Caco-2 (cell line): ENCODE results near the gene LLCFC1. TPM values are rescaled to one million over a fixed set of nuclear protein-coding genes. Genes with fewer than 3 reads are reported as not detected.

Source experiments
- BruUV-seq: library from RNA; stranded (reverse); fragments of 400-500 nt; replicated peaks from 2 replicates; lab custom pipeline; 2021; lab: Mats Ljungman, UMichigan
- CTCF ChIA-PET: fragments of 300-600 bp; sonication (Branson Sonifier 250); formaldehyde crosslinking; loops from one replicate; lab custom pipeline; 2022; ENCODE audit warnings: antibody characterized with exemption; lab: Charles Lee
- POLR2A ChIA-PET: fragments of 300-600 bp; sonication (Branson Sonifier 250); formaldehyde crosslinking; loops from one replicate; lab custom pipeline; 2022; ENCODE audit warnings: antibody characterized with exemption; lab: Charles Lee
- DNase-seq, 2 experiments: peaks; one replicate each; pipeline versions ENCODE4 v3.0.0 to v3.0.0-alpha.2; 2020 to 2022
- H3K27me3 ChIP-seq: replicated peaks from 2 replicates; pipeline ENCODE4 v1.6.0; 2011; ENCODE audit warnings: low read length; ENCODE audit not compliant: control insufficient read depth, insufficient read depth
- H3K36me3 ChIP-seq: 2 replicates; pipeline ENCODE4 v1.5.1; 2011; ENCODE audit warnings: low read length; ENCODE audit not compliant: control insufficient read depth, insufficient read depth
- H3K4me1 ChIP-seq: fragments of 250-450 bp; sonication (Bioruptor Pico); 2 replicates; pipeline ENCODE4 v1.5.1; 2020; ENCODE audit warnings: mild to moderate bottlenecking
- H3K4me3 ChIP-seq: 2 replicates; pipeline ENCODE4 v1.5.1; 2011; ENCODE audit warnings: low read depth, mild to moderate bottlenecking, control low read depth, low read length
- H3K9me3 ChIP-seq: fragments of 250-450 bp; sonication (Bioruptor Pico); 2 replicates; pipeline ENCODE4 v1.5.1; 2020; ENCODE audit warnings: mild to moderate bottlenecking, moderate library complexity
- H3K27ac Mint-ChIP-seq: one replicate; pipeline ENCODE4 v1.8.0; 2022; ENCODE audit warnings: mixed read lengths; ENCODE audit not compliant: unreplicated experiment
- H3K27me3 Mint-ChIP-seq: one replicate; pipeline ENCODE4 v1.8.0; 2022; ENCODE audit warnings: mixed read lengths; ENCODE audit not compliant: insufficient read depth, unreplicated experiment
- H3K36me3 Mint-ChIP-seq: one replicate; pipeline ENCODE4 v1.8.0; 2022; ENCODE audit warnings: mild to moderate bottlenecking, mixed read lengths; ENCODE audit not compliant: insufficient read depth, unreplicated experiment
- H3K4me1 Mint-ChIP-seq: one replicate; pipeline ENCODE4 v1.8.0; 2022; ENCODE audit warnings: low read depth, mixed read lengths; ENCODE audit not compliant: unreplicated experiment
- H3K4me3 Mint-ChIP-seq: one replicate; pipeline ENCODE4 v1.8.0; 2022; ENCODE audit warnings: mild to moderate bottlenecking, moderate library complexity, mixed read lengths; ENCODE audit not compliant: unreplicated experiment
- H3K9me3 Mint-ChIP-seq: one replicate; pipeline ENCODE4 v1.8.0; 2022; ENCODE audit warnings: mixed read lengths; ENCODE audit not compliant: unreplicated experiment
- intact Hi-C: fragments of 100-400 bp; cut with micrococcal nuclease; formaldehyde crosslinking; loops from one replicate; pipeline ENCODE4 v1.10.0; 2022; ENCODE audit not compliant: unreplicated experiment
- total RNA-seq: library from RNA; stranded (reverse); gene quantifications from 2 replicates; pipeline ENCODE4 v1.2.3, GENCODE V29; 2022
- TF ChIP-seq, protein P1 (sequence below), 2 experiments: fragments of 200-600 bp in 1 of 2; IDR thresholded peaks; 1 replicate in 1 of 2; 2 replicates in 1 of 2; pipeline versions ENCODE4 v1.5.1 to v1.8.0; 2011 to 2022; ENCODE audit warnings: antibody characterized with exemption in 1 of 2, control low read depth in 1 of 2, inconsistent platforms in 1 of 2, low read depth in 1 of 2, low read length in 1 of 2, mild to moderate bottlenecking in 1 of 2, moderate library complexity in 1 of 2; ENCODE audit not compliant: insufficient read depth in 1 of 2, severe bottlenecking in 1 of 2, unreplicated experiment in 1 of 2

LLCFC1 gene
- total RNA-seq, 1 experiment from 2014 or later, result not detected

- no peaks in the 10 kb centered on the region for H3K27me3 ChIP-seq
- ChIA-PET POLR2A (no interaction called here), CTCF (interaction anchor here (0.7 kb wide), 1 partner anchor 87 kb away, joined by 9 read pairs; no protein-coding TSS in a partner anchor)
- peaks cover 13% of the 10 kb centered on the region for H3K9me3 Mint-ChIP-seq
- TF ChIP-seq, protein P1, sequence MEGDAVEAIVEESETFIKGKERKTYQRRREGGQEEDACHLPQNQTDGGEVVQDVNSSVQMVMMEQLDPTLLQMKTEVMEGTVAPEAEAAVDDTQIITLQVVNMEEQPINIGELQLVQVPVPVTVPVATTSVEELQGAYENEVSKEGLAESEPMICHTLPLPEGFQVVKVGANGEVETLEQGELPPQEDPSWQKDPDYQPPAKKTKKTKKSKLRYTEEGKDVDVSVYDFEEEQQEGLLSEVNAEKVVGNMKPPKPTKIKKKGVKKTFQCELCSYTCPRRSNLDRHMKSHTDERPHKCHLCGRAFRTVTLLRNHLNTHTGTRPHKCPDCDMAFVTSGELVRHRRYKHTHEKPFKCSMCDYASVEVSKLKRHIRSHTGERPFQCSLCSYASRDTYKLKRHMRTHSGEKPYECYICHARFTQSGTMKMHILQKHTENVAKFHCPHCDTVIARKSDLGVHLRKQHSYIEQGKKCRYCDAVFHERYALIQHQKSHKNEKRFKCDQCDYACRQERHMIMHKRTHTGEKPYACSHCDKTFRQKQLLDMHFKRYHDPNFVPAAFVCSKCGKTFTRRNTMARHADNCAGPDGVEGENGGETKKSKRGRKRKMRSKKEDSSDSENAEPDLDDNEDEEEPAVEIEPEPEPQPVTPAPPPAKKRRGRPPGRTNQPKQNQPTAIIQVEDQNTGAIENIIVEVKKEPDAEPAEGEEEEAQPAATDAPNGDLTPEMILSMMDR (IDR thresholded peaks at IDR 0.05; ENCODE audit: insufficient read depth in 1 of 2, low read depth in 1 of 2, low read length in 1 of 2, severe bottlenecking in 1 of 2, unreplicated experiment in 1 of 2), result no peak
- intact Hi-C loops, result no loop called here
- H3K4me1 Mint-ChIP-seq, result peaks cover 30% of the 10 kb centered on the region
- no peaks in the 10 kb centered on the region for H3K27me3 Mint-ChIP-seq
- H3K4me3 Mint-ChIP-seq, result no peak overlapping the region
- H3K36me3 ChIP-seq, result no peaks in the 10 kb centered on the region
- no peak overlapping the region for H3K27ac Mint-ChIP-seq
- H3K4me1 ChIP-seq, result peaks cover 34% of the 10 kb centered on the region
- no peak for DNase-seq
- H3K4me3 ChIP-seq, result no peak overlapping the region
- H3K9me3 ChIP-seq, result peaks cover 8% of the 10 kb centered on the region; the same call in 1 of the 2 replicates
- no peaks in the 10 kb centered on the region for H3K36me3 Mint-ChIP-seq
- BruUV-seq, result no TSS peak
These were observed 22.8 kb upstream of the LLCFC1 start for GRCh38 chr7:142916508-142916907.

- Mint-ChIP-seq H3K9me3 (peaks cover 4% of the 10 kb centered on the region), H3K4me3 (no peak overlapping the region), H3K27me3 (no peaks in the 10 kb centered on the region), H3K27ac (no peak overlapping the region), H3K36me3 (no peaks in the 10 kb centered on the region), H3K4me1 (peaks cover 22% of the 10 kb centered on the region)
- Histone ChIP-seq H3K27me3 (no peaks in the 10 kb centered on the region), H3K36me3 (no peaks in the 10 kb centered on the region), H3K4me1 (peaks cover 30% of the 10 kb centered on the region), H3K9me3 (peaks cover 5% of the 10 kb centered on the region; the same call in 1 of the 2 replicates), H3K4me3 (no peak overlapping the region)
- TF ChIP-seq, protein P1 (IDR thresholded peaks at IDR 0.05; ENCODE audit: insufficient read depth in 1 of 2, low read depth in 1 of 2, low read length in 1 of 2, severe bottlenecking in 1 of 2, unreplicated experiment in 1 of 2), result no peak
- ChIA-PET CTCF (interaction anchor here (0.7 kb wide), 1 partner anchor 86 kb away, joined by 9 read pairs; no protein-coding TSS in a partner anchor), POLR2A (no interaction called here)
- BruUV-seq, result no TSS peak
- intact Hi-C loops, result no loop called here
- no peak for DNase-seq
These were observed 21.8 kb upstream of the LLCFC1 start for GRCh38 chr7:142917447-142917846.

- intact Hi-C loops, result no loop called here
- TF ChIP-seq, protein P1 (IDR thresholded peaks at IDR 0.05; ENCODE audit: insufficient read depth in 1 of 2, low read depth in 1 of 2, low read length in 1 of 2, severe bottlenecking in 1 of 2, unreplicated experiment in 1 of 2), result no peak
- ChIA-PET CTCF (no interaction called here), POLR2A (no interaction called here)
- peaks cover 30% of the 10 kb centered on the region for H3K4me1 ChIP-seq
- no peaks in the 10 kb centered on the region for H3K9me3 ChIP-seq
- H3K4me3 Mint-ChIP-seq, result no peak overlapping the region
- H3K4me1 Mint-ChIP-seq, result peaks cover 16% of the 10 kb centered on the region
- H3K27ac Mint-ChIP-seq, result peak overlapping the region; percentile 60
- no peaks in the 10 kb centered on the region for H3K9me3 Mint-ChIP-seq
- no peaks in the 10 kb centered on the region for H3K27me3 Mint-ChIP-seq
- no peak for DNase-seq
- H3K27me3 ChIP-seq, result no peaks in the 10 kb centered on the region
- H3K36me3 Mint-ChIP-seq, result no peaks in the 10 kb centered on the region
- BruUV-seq, result no TSS peak
- no peak overlapping the region for H3K4me3 ChIP-seq
- no peaks in the 10 kb centered on the region for H3K36me3 ChIP-seq
These were observed 20.4 kb upstream of the LLCFC1 start for GRCh38 chr7:142918901-142919300.
